Neural cell (in vitro differentiated cells): ENCODE results near the gene DLG2. TPM values are rescaled to one million over a fixed set of nuclear protein-coding genes. Genes with fewer than 3 reads are reported as not detected.

Experiments used
- H2AFZ ChIP-seq: fragments of 200-600, 300-800 bp; sonication (generic), shearing (Covaris generic); 2 replicates; pipeline ENCODE4 v1.6.0; 2014; ENCODE audit warnings: low read depth, mild to moderate bottlenecking, antibody characterized with exemption, low read length, moderate library complexity
- H3F3A ChIP-seq: fragments of 200-600 bp; shearing (Covaris generic); 2 replicates; pipeline ENCODE4 v1.6.1; 2016; ENCODE audit warnings: mild to moderate bottlenecking, moderate library complexity, mixed read lengths, antibody characterized with exemption, low read length; ENCODE audit not compliant: insufficient read depth, poor library complexity, severe bottlenecking
- H3K27ac ChIP-seq: fragments of 200-600, 300-800 bp; sonication (generic), shearing (Covaris generic); 2 replicates; pipeline ENCODE4 v1.5.1; 2014; ENCODE audit warnings: mild to moderate bottlenecking, low read length, moderate library complexity
- H3K27me3 ChIP-seq: fragments of 300-800, 200-600 bp; sonication (generic), shearing (Covaris generic); 2 replicates; pipeline ENCODE4 v1.6.0; 2014; ENCODE audit warnings: mild to moderate bottlenecking, low read depth, low read length, moderate library complexity; ENCODE audit not compliant: insufficient read depth
- H3K36me3 ChIP-seq: fragments of 300-800, 200-600 bp; sonication (generic), shearing (Covaris generic); 2 replicates; pipeline ENCODE4 v1.5.1; 2014; ENCODE audit warnings: mild to moderate bottlenecking, antibody characterized with exemption, low read length, moderate library complexity; ENCODE audit not compliant: insufficient read depth
- H3K4me2 ChIP-seq: fragments of 300-800, 200-600 bp; sonication (generic), shearing (Covaris generic); 2 replicates; pipeline ENCODE4 v1.6.0; 2014; ENCODE audit warnings: mild to moderate bottlenecking, low read length
- H3K4me3 ChIP-seq: fragments of 300-800, 200-600 bp; sonication (generic), shearing (Covaris generic); 2 replicates; pipeline ENCODE4 v1.5.1; 2014; ENCODE audit warnings: mild to moderate bottlenecking, low read length, moderate library complexity
- H3K79me2 ChIP-seq: fragments of 200-600 bp; shearing (Covaris generic); replicated peaks from 2 replicates; pipeline ENCODE4 v1.6.0; 2014; ENCODE audit warnings: mild to moderate bottlenecking, low read length, moderate library complexity; ENCODE audit not compliant: insufficient read depth
- H3K9ac ChIP-seq: fragments of 300-800, 200-600 bp; sonication (generic), shearing (Covaris generic); 2 replicates; pipeline ENCODE4 v1.6.1; 2016; ENCODE audit warnings: mild to moderate bottlenecking, low read length, mixed read lengths
- H3K9me2 ChIP-seq: fragments of 200-600 bp; shearing (Covaris generic); 2 replicates; pipeline ENCODE4 v1.6.1; 2016; ENCODE audit warnings: mild to moderate bottlenecking, low read length, mixed read lengths; ENCODE audit not compliant: insufficient read depth
- H3K9me3 ChIP-seq: fragments of 200-600, 300-800 bp; sonication (generic), shearing (Covaris generic); 2 replicates; pipeline ENCODE4 v1.6.1; 2016; ENCODE audit warnings: mild to moderate bottlenecking, mixed run types, low read length, moderate library complexity, mixed read lengths
- H4K20me1 ChIP-seq: fragments of 200-600 bp; shearing (Covaris generic); 2 replicates; pipeline ENCODE4 v1.6.1; 2016; ENCODE audit warnings: mild to moderate bottlenecking, mixed run types; ENCODE audit not compliant: insufficient read depth
- EP300 ChIP-seq: fragments of 450-650 bp; conservative IDR thresholded peaks from 2 replicates; pipeline ENCODE4 v1.6.1; 2014; ENCODE audit warnings: antibody characterized with exemption, mild to moderate bottlenecking, moderate library complexity; ENCODE audit not compliant: poor library complexity, severe bottlenecking
- EZH2 ChIP-seq: fragments of 200-600, 300-800 bp; shearing (Covaris generic), sonication (generic); IDR thresholded peaks from 2 replicates; pipeline ENCODE4 v1.6.1; 2014; ENCODE audit warnings: antibody characterized with exemption, low read length, borderline replicate concordance, mild to moderate bottlenecking; ENCODE audit not compliant: insufficient read depth, poor library complexity, severe bottlenecking
- MXI1 ChIP-seq: fragments of 450-650 bp; conservative IDR thresholded peaks from 2 replicates; pipeline ENCODE4 v1.6.1; 2014; ENCODE audit warnings: antibody characterized with exemption, mild to moderate bottlenecking; ENCODE audit not compliant: poor library complexity, severe bottlenecking
- POLR2AphosphoS5 ChIP-seq: IDR thresholded peaks from 2 replicates; pipeline ENCODE4 v1.6.1; 2012
- RAD21 ChIP-seq: fragments of 450-650 bp; conservative IDR thresholded peaks from 2 replicates; pipeline ENCODE4 v1.6.1; 2014; ENCODE audit warnings: antibody characterized with exemption, mild to moderate bottlenecking, moderate library complexity
- SMC3 ChIP-seq: fragments of 450-650 bp; conservative IDR thresholded peaks from 2 replicates; pipeline ENCODE4 v1.6.1; 2014; ENCODE audit warnings: antibody characterized with exemption, mild to moderate bottlenecking, moderate library complexity; ENCODE audit not compliant: poor library complexity
- TAF1 ChIP-seq: IDR thresholded peaks from 2 replicates; pipeline ENCODE4 v1.6.1; 2012; ENCODE audit warnings: low read depth
- polyA plus RNA-seq: library from polyadenylated mRNA; depleted of rRNA; stranded (reverse); fragments of >200 nt; gene quantifications from 2 replicates; pipeline ENCODE4 v1.2.3, GENCODE V29; 2014
- TF ChIP-seq, protein P1 (sequence below): fragments of 450-650 bp; IDR thresholded peaks from 2 replicates; pipeline ENCODE4 v1.5.1; 2014; ENCODE audit warnings: antibody characterized with exemption, mild to moderate bottlenecking, moderate library complexity; ENCODE audit not compliant: poor library complexity, severe bottlenecking
- TF ChIP-seq, protein P2 (sequence below): IDR thresholded peaks from 2 replicates; pipeline ENCODE4 v1.6.1; 2012; ENCODE audit warnings: borderline replicate concordance

The DLG2 gene
- polyA plus RNA-seq, 1 donor from 2014 or later: 179 TPM

DNA sequence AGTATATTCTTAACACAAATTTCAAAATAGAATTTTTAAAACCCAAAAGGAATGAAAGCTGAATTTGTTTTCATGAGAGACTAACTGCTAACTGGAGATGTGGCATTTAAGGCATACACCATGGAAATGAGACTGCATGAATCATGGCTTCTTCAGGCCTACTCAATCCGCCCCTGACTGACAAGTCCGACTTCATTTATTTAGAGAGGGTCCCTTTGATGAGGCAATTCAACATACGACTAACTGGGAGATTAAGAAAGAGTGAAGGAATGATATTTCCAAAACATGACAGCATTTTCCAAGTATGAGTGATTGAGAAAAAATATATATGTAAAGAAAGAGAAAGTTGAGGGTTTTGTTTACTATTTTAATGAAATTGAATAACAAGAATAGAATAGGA is 720.1 kb downstream of the DLG2 start:
- H3K79me2 ChIP-seq: no peaks in the 10 kb centered on the region
- no peak overlapping the region for H3K9ac ChIP-seq
- H4K20me1 ChIP-seq: no peaks in the 10 kb centered on the region
- no peak overlapping the region for H3K4me3 ChIP-seq
- no peak overlapping the region for H2AFZ ChIP-seq
- H3K27me3 ChIP-seq: no peaks in the 10 kb centered on the region
- H3K36me3 ChIP-seq: no peaks in the 10 kb centered on the region
- no peaks in the 10 kb centered on the region for H3F3A ChIP-seq
- TF ChIP-seq RAD21 (no peak), SMC3 (no peak)
- TF ChIP-seq, protein P1, sequence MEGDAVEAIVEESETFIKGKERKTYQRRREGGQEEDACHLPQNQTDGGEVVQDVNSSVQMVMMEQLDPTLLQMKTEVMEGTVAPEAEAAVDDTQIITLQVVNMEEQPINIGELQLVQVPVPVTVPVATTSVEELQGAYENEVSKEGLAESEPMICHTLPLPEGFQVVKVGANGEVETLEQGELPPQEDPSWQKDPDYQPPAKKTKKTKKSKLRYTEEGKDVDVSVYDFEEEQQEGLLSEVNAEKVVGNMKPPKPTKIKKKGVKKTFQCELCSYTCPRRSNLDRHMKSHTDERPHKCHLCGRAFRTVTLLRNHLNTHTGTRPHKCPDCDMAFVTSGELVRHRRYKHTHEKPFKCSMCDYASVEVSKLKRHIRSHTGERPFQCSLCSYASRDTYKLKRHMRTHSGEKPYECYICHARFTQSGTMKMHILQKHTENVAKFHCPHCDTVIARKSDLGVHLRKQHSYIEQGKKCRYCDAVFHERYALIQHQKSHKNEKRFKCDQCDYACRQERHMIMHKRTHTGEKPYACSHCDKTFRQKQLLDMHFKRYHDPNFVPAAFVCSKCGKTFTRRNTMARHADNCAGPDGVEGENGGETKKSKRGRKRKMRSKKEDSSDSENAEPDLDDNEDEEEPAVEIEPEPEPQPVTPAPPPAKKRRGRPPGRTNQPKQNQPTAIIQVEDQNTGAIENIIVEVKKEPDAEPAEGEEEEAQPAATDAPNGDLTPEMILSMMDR: no peak
- no peak overlapping the region for H3K4me2 ChIP-seq
- no peaks in the 10 kb centered on the region for H3K9me3 ChIP-seq
- H3K9me2 ChIP-seq: no peaks in the 10 kb centered on the region
- H3K27ac ChIP-seq: no peak overlapping the region

DNA sequence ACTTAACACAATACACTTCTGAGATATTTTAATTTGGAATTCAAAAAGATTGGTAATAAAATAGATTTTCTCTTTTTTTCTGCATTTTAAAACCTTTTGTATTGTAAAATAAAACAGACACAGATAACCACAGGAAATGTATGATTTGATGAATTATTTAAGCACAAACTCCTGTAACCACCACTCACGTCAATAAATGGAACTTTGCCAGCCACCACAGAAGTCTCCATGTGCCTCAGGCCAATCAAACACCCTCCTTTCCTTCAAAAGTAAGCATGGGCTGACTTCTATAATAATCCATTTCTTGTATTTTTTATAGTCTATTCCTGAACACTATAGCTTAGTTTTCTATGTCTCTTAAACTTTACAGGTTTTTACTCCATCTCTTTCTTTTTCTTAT is 721.7 kb downstream of the DLG2 start:
- Histone ChIP-seq H4K20me1 (no peaks in the 10 kb centered on the region), H3K4me3 (no peak overlapping the region), H3K9me3 (no peaks in the 10 kb centered on the region), H3K9me2 (no peaks in the 10 kb centered on the region), H3K36me3 (no peaks in the 10 kb centered on the region), H3F3A (no peaks in the 10 kb centered on the region), H3K4me2 (no peak overlapping the region), H3K9ac (no peak overlapping the region), H2AFZ (no peak overlapping the region), H3K27me3 (no peaks in the 10 kb centered on the region), H3K79me2 (no peaks in the 10 kb centered on the region), H3K27ac (no peak overlapping the region)
- TF ChIP-seq EZH2 (no peak), EP300 (no peak), SMC3 (no peak), POLR2AphosphoS5 (no peak), RAD21 (no peak), MXI1 (no peak), TAF1 (no peak)
- TF ChIP-seq, protein P1: no peak
- TF ChIP-seq, protein P2, sequence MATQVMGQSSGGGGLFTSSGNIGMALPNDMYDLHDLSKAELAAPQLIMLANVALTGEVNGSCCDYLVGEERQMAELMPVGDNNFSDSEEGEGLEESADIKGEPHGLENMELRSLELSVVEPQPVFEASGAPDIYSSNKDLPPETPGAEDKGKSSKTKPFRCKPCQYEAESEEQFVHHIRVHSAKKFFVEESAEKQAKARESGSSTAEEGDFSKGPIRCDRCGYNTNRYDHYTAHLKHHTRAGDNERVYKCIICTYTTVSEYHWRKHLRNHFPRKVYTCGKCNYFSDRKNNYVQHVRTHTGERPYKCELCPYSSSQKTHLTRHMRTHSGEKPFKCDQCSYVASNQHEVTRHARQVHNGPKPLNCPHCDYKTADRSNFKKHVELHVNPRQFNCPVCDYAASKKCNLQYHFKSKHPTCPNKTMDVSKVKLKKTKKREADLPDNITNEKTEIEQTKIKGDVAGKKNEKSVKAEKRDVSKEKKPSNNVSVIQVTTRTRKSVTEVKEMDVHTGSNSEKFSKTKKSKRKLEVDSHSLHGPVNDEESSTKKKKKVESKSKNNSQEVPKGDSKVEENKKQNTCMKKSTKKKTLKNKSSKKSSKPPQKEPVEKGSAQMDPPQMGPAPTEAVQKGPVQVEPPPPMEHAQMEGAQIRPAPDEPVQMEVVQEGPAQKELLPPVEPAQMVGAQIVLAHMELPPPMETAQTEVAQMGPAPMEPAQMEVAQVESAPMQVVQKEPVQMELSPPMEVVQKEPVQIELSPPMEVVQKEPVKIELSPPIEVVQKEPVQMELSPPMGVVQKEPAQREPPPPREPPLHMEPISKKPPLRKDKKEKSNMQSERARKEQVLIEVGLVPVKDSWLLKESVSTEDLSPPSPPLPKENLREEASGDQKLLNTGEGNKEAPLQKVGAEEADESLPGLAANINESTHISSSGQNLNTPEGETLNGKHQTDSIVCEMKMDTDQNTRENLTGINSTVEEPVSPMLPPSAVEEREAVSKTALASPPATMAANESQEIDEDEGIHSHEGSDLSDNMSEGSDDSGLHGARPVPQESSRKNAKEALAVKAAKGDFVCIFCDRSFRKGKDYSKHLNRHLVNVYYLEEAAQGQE: no peak
